Fibroblast of the conjunctiva (primary cell): Measurements from ENCODE around the gene SLC24A3.

Experiments used
- DNase-seq: peaks from one replicate; pipeline ENCODE4 v3.0.0-alpha.2; 2010; ENCODE audit warnings: low read depth

The SLC24A3 gene

DNA sequence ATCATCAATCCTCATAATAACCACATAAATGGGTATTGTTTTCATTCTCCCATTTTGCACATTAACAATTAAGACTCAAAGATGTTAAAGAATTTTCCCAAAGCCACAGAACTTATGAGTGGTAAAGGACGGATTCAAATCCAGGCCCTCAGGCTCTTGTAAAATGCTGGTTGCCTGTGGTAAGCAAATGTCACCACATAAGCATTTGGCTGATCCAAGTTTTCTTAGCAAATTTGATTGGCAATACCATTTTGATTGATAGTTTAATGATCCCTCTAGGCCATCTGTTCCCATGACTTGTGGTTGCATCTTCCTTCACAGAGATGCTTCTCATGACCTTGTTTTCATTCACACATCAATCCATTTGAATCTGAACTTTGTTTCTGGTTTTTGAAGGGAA, 293.6 kb downstream of the SLC24A3 start:
- no peak for DNase-seq

GRCh38 chr20:19508449-19508848, 296.0 kb downstream of the SLC24A3 start:
- no peak for DNase-seq

DNA sequence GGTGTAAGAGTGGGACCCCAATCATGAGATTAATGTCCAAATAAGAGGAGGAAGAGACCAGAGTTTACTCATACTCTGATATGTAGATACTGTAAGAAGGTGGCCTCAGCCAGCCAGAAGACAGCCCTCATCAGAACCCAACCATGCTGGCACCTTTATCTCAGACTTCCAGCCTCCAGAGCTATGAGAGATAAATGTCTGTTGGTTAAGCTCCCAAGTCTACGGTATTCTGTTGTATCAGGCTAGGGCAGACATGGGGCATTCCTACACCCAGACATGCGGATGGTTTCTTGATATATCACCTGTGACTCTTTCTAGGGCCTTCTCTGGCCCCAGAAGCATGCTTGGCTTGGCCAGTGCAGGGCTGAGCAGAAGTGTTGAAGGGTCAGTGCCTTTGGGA, 298.2 kb downstream of the SLC24A3 start:
- DNase-seq: no peak

- no peak for DNase-seq
Measured at GRCh38 chr20:19511931-19512330, 299.5 kb downstream of the SLC24A3 start.

GRCh38 chr20:19512886-19513677, 300.6 kb downstream of the SLC24A3 start:
- no peak for DNase-seq

DNA sequence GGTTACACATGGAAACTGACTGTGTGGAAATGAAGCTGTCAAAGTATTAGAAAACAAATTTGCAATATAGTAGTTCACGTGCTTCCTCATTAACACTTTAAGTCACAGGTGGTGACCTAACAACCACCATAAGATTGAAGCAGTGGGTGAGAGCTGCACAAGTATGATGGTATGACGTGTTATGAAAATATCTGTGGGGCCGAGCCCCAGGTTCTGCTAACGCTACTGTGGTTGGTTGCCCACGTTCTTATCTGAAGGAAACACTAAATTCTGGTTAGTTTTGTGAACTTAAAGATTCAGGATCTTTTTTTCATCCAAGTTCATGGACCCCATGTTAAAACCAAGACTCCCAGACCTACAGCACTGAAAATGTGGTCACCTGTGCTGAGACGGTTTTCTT, 302.6 kb downstream of the SLC24A3 start:
- no peak for DNase-seq

DNA sequence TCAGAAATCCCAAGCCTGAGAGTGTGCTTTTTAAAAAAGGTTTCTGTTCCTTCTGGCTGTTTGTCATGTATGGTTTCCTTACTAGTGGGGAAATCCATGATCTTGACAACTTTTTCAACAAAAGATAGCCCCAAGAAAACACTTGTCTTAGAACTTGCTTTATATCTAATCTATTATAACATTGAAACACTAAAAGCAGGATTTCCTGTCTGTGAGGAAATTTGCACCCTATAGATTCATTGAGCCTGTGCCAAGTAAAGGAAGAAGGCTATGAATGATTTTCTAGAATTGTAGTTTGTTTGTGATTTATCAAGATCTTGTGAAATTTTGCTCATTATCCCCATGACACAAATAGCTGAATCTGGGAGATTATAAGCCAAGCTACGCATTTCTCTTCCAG, 307.0 kb downstream of the SLC24A3 start:
- DNase-seq: no peak

DNA sequence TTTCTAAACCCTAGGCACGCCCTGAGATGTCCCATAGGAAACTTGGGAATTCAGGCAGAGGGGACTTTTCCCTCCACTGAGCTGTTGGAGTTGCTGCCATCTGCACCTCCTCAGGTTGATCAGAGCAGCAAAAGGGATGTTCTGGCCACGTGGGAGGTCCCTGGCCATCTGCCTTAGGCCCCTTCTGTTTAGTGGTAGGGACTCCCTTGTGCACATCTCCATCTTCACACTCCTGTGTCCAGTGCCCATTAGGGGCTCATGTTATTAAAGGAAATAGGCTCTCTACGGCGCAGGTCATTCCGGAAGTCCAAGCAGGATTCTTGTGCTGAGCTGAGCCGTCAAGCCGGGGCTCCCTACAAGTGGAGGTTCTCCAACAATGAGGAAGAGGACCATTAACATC, 307.8 kb downstream of the SLC24A3 start:
- DNase-seq: no peak

DNA sequence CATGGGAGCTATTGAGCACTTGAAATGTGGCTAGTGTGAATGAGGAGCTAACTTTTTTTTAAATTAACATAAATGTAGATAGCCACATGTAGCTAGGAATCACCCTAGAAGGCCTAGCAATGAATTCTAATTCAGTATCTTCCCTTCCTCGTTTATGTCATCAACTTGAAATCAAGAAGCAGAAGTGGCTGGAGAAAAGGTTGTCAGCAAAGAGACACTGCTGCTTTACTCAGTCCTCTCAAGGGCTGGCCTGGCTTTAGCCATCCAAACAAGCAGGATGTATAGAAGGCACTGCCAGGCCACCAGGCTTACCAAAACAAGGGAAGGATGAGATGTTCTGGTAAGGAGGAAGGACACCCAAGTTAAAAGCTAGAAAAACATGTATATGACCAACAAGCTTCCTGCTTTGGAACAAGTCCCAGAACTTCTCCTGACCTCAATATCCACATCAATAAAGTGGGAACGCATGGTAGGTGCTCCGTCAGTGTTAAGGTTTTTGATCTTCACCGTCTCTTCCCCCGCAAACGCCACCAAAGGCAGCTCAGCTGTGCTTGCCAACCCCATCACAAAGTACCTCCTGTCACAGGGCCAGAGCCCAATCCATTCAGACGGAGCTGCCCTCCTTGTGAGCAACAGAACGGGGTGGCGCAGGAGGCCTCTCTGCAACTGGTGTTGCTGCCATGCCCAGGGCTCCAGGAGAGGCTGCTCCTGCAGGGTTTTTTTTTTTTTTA, 309.8 kb downstream of the SLC24A3 start:
- DNase-seq: no peak

DNA sequence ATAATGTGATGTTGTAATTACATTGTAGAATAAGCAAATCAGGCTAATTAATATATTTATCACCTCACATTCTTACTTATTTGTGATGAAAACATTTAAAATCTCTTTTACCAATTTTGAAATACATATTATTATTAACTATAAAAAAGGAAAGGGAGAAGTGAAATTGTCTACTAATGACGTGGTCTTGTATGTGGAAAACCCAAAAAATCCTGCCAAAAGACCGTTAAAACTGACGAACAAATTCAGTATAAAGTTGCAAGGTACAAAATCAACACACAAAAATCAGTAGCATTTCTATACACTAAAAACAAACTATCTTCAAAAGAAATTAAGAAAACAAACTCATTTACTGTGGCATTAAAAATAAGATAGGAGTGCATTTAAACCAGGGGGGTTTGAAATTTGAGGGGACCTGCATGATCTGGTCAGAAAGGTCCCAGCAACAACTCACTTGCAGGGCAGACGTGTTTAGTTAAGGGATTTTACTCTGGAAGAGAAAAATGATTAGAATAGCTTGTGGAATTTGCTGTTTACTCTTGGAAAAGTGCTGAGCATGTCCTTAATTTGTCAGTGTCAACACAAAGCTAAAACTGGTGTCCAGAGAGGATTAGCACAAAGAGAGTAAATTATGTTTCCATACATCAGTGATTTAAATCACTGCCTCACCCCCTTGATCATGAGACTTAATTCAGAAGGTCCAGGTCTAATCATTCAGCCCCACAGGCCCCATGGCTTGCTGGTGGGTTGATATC, 310.6 kb downstream of the SLC24A3 start:
- DNase-seq: no peak

DNA sequence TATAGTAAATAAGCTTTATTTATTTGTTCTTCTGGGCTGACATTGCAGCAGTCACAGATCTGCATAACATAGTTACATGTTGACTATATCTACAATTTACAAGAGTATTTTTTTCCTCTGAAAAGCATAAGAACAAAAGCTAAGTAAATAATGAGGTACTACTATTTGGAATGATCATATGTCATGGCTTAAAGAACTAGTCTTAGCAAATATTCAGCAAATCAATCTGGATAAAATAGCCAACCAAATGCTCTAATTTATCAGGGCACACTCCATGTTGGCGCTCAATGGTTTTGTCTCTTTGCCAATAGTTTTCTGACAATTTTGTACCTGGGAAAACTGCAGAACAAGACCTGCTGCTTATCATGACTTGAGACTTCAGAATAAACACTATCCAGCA, 312.2 kb downstream of the SLC24A3 start:
- DNase-seq: no peak

GRCh38 chr20:19527509-19527908, 315.1 kb downstream of the SLC24A3 start:
- DNase-seq: no peak

DNA sequence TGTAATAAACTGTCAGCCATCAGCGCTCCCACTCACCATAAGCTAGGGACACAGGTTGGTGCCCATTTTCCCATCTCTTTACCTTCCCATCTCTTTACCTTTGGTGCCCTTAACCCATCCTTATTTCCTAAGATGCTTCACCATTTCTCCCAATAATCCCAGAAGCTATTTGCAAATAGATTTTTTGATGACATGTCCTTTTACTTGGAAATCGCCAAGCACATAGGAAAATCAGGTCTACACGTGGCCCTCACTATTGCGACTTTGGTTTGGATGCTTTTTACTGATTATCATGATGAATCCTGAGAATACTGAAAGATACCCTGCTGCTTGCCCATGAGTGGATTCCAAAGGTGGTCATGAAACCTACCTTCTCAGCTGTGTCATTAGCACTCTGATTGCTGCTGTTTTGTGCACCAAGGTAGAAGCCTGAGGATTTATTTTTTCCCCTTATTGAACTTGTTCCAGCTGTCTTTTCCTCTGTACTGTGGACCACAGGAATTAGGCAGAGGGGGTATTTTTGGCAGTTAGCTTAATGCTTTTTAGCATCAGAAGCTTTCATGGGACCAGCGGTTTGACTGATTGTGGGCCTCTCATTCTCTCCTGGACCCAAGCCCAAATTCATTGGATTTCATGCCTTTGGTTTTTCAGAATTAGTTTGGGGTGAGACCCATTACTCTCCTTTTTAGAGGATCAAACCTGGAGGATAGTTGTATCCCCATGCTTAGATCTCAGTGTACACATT, 316.0 kb downstream of the SLC24A3 start:
- no peak for DNase-seq

- no peak for DNase-seq
Measured at GRCh38 chr20:19530006-19530405, 317.6 kb downstream of the SLC24A3 start.

DNA sequence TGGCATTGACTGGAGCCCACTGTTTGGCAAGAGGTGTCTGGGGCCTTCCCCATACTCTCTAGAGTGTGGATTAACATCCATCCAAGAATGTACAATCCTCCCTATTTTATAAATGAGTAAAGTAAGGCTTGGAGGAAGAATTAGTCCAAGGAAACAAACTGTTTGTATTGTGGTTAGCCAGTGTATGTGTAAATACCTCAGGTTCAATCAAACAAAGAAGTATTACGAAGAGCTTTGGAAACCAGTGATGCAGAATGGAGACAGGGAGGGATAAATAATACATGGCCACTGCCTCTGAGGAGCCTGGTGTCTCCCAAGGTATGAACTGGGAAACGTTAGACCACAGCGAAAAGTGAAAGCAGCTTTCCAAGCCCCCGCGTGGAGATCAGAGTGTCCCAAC, 319.0 kb downstream of the SLC24A3 start:
- no peak for DNase-seq

DNA sequence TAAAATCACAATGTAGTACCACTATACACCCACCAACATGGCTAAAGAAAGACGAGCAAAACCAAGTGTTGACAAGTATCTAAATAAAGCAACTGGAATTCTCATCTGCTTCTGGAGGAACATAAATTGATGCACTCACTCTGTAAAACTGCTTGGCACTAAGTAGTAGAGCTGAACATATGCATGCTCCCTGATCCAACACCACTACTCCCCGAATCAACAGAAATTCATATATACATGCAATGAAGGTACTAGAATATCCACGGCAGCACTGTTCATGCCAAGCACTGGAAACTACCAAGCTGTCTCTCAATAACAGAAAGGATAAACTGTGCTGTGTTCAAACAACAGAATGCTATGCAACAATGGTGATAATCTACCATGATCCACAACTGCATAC, 326.1 kb downstream of the SLC24A3 start:
- DNase-seq: no peak

GRCh38 chr20:19539191-19539590, 326.7 kb downstream of the SLC24A3 start:
- DNase-seq: no peak

DNA sequence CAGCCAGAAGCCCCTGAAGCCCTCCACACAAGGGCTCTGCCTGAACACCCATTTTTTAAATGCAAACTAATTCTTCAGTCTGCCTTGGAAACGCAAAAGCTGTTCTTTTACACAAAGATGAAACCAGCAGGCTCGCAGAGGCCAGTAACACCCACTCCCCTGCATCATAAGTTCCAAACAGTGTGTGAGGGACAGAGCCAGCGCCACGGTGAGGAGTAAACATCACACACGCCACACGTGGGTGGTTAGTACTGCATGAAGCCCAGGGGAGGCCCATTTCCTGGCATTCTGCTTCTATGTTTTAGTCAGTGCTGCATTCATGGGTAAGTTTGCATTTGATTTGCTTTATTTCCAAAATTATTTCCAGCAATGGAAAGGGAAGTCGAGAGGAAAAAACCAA, 327.9 kb downstream of the SLC24A3 start:
- no peak for DNase-seq

- DNase-seq: no peak
Measured at GRCh38 chr20:19543101-19543500, 330.7 kb downstream of the SLC24A3 start.

GRCh38 chr20:19544684-19545083, 332.2 kb downstream of the SLC24A3 start:
- DNase-seq: no peak

GRCh38 chr20:19546648-19547047, 334.2 kb downstream of the SLC24A3 start:
- DNase-seq: no peak

GRCh38 chr20:19547547-19547946, 335.1 kb downstream of the SLC24A3 start:
- no peak for DNase-seq
